ENCODE measurements around the gene P2RY6.

P2RY6 gene

GRCh38 chr11:73314117-73314961 lies 42.2 kb downstream of the P2RY6 start:
- no peak for DNase-seq (ENCODE audit: low read depth in 1 of 2, low spot score in 1 of 2)

- no peak for DNase-seq (ENCODE audit: low read depth in 1 of 2, low spot score in 1 of 2)
These were observed 43.3 kb downstream of the P2RY6 start for GRCh38 chr11:73315293-73316020.

GRCh38 chr11:73316422-73316821 lies 44.3 kb downstream of the P2RY6 start:
- no peak for DNase-seq (ENCODE audit: low read depth in 1 of 2, low spot score in 1 of 2)

- no peak for DNase-seq (ENCODE audit: low read depth in 1 of 2, low spot score in 1 of 2)
These were observed 45.2 kb downstream of the P2RY6 start for GRCh38 chr11:73317373-73317772.

GRCh38 chr11:73317803-73318202 lies 45.7 kb downstream of the P2RY6 start:
- DNase-seq (ENCODE audit: low read depth in 1 of 2, low spot score in 1 of 2): no peak

GRCh38 chr11:73318501-73319011 lies 46.4 kb downstream of the P2RY6 start:
- DNase-seq (ENCODE audit: low read depth in 1 of 2, low spot score in 1 of 2): no peak

- DNase-seq (ENCODE audit: low read depth in 1 of 2, low spot score in 1 of 2): no peak
These were observed 48.8 kb downstream of the P2RY6 start for GRCh38 chr11:73320763-73321603.

GRCh38 chr11:73321604-73322381 lies 49.7 kb downstream of the P2RY6 start:
- DNase-seq (ENCODE audit: low read depth in 1 of 2, low spot score in 1 of 2): no peak

- no peak for DNase-seq (ENCODE audit: low read depth in 1 of 2, low spot score in 1 of 2)
These were observed 50.5 kb downstream of the P2RY6 start for GRCh38 chr11:73322382-73323306.

- DNase-seq (ENCODE audit: low read depth in 1 of 2, low spot score in 1 of 2): no peak
These were observed 51.3 kb downstream of the P2RY6 start for GRCh38 chr11:73323464-73323863.

- DNase-seq (ENCODE audit: low read depth in 1 of 2, low spot score in 1 of 2): no peak
These were observed 52.0 kb downstream of the P2RY6 start for GRCh38 chr11:73324116-73324515.

- no peak for DNase-seq (ENCODE audit: low read depth in 1 of 2, low spot score in 1 of 2)
These were observed 52.5 kb downstream of the P2RY6 start for GRCh38 chr11:73324665-73325035.

- DNase-seq (ENCODE audit: low read depth in 1 of 2, low spot score in 1 of 2): no peak
These were observed 53.2 kb downstream of the P2RY6 start for GRCh38 chr11:73325036-73325981.

GRCh38 chr11:73326929-73327811 lies 55.0 kb downstream of the P2RY6 start:
- DNase-seq (ENCODE audit: low read depth in 1 of 2, low spot score in 1 of 2): no peak

- no peak for DNase-seq (ENCODE audit: low read depth in 1 of 2, low spot score in 1 of 2)
These were observed 55.8 kb downstream of the P2RY6 start for GRCh38 chr11:73327812-73328364.

GRCh38 chr11:73330569-73331093 lies 58.5 kb downstream of the P2RY6 start:
- DNase-seq (ENCODE audit: low read depth in 1 of 2, low spot score in 1 of 2): no peak
